HEK293 (cell line): ENCODE results near the gene MTFR1L.

Source experiments
- GLI4 ChIP-seq: fragments of 450-650 bp; formaldehyde crosslinking; IDR thresholded peaks from 2 replicates; pipeline ENCODE4 v1.5.1; 2016; ENCODE audit warnings: missing biosample characterization, missing genetic modification characterization
- GLIS1 ChIP-seq: fragments of 450-650 bp; formaldehyde crosslinking; IDR thresholded peaks from 2 replicates; pipeline ENCODE4 v1.5.1; 2016; ENCODE audit warnings: missing biosample characterization, missing genetic modification characterization
- HOXD13 ChIP-seq: sonication (generic); formaldehyde crosslinking; IDR thresholded peaks from 2 replicates; pipeline ENCODE4 v1.8.0; 2022; ENCODE audit warnings: missing genetic modification reagents, borderline replicate concordance
- OVOL3 ChIP-seq: fragments of 450-650 bp; formaldehyde crosslinking; IDR thresholded peaks from 2 replicates; pipeline ENCODE4 v1.5.1; 2016; ENCODE audit warnings: missing biosample characterization, missing genetic modification characterization
- SCRT1 ChIP-seq: fragments of 450-650 bp; formaldehyde crosslinking; IDR thresholded peaks from 2 replicates; pipeline ENCODE4 v1.5.1; 2016; ENCODE audit warnings: missing biosample characterization, missing genetic modification characterization, borderline replicate concordance
- SP7 ChIP-seq: fragments of 450-650 bp; formaldehyde crosslinking; IDR thresholded peaks from 2 replicates; pipeline ENCODE4 v1.5.1; 2016; ENCODE audit warnings: missing biosample characterization, missing genetic modification characterization
- TCF7L2 ChIP-seq: IDR thresholded peaks from 2 replicates; pipeline ENCODE4 v1.6.1; 2011; ENCODE audit warnings: low read depth, mild to moderate bottlenecking, inconsistent platforms, low read length, moderate library complexity, borderline replicate concordance
- WT1 ChIP-seq: fragments of 450-650 bp; formaldehyde crosslinking; IDR thresholded peaks from 2 replicates; pipeline ENCODE4 v1.5.1; 2016; ENCODE audit warnings: missing biosample characterization, missing genetic modification characterization
- ZFP37 ChIP-seq: fragments of 450-650 bp; formaldehyde crosslinking; IDR thresholded peaks from 2 replicates; pipeline ENCODE4 v1.5.1; 2016; ENCODE audit warnings: missing biosample characterization, missing genetic modification characterization
- ZNF211 ChIP-seq: fragments of 450-650 bp; formaldehyde crosslinking; IDR thresholded peaks from 2 replicates; pipeline ENCODE4 v1.5.1; 2016; ENCODE audit warnings: low read depth, missing biosample characterization, missing genetic modification characterization
- ZNF274 ChIP-seq, 2 experiments: fragments of 200-500 bp in 1 of 2; fragments of 450-650 bp in 1 of 2; sonication (Bioruptor generic) in 1 of 2; formaldehyde crosslinking in 1 of 2; IDR thresholded peaks; 2 replicates each; pipeline versions ENCODE4 v1.5.1 to v1.6.1; 2014 to 2016; ENCODE audit warnings: borderline replicate concordance in 1 of 2, inconsistent platforms in 1 of 2, low read length in 1 of 2, missing biosample characterization in 1 of 2, missing genetic modification characterization in 1 of 2
- ZNF366 ChIP-seq: fragments of 450-650 bp; formaldehyde crosslinking; conservative IDR thresholded peaks from 2 replicates; pipeline ENCODE4 v1.5.1; 2016; ENCODE audit warnings: missing biosample characterization, missing genetic modification characterization
- ZNF391 ChIP-seq: fragments of 450-650 bp; formaldehyde crosslinking; IDR thresholded peaks from 2 replicates; pipeline ENCODE4 v1.5.1; 2016; ENCODE audit warnings: low read depth, missing biosample characterization, missing genetic modification characterization, borderline replicate concordance
- ZNF623 ChIP-seq: fragments of 450-650 bp; formaldehyde crosslinking; IDR thresholded peaks from 2 replicates; pipeline ENCODE4 v1.5.1; 2016; ENCODE audit warnings: missing biosample characterization, missing genetic modification characterization
- ZNF664 ChIP-seq: fragments of 450-650 bp; formaldehyde crosslinking; IDR thresholded peaks from 2 replicates; pipeline ENCODE4 v1.5.1; 2016; ENCODE audit warnings: missing biosample characterization, missing genetic modification characterization
- ZNF776 ChIP-seq: fragments of 450-650 bp; formaldehyde crosslinking; IDR thresholded peaks from 2 replicates; pipeline ENCODE4 v1.5.0; 2017; ENCODE audit warnings: missing biosample characterization, missing genetic modification characterization, borderline replicate concordance
- ZNF792 ChIP-seq: fragments of 450-650 bp; formaldehyde crosslinking; IDR thresholded peaks from 2 replicates; pipeline ENCODE4 v1.5.1; 2016; ENCODE audit warnings: missing biosample characterization, missing genetic modification characterization
- ZSCAN16 ChIP-seq: fragments of 450-650 bp; formaldehyde crosslinking; IDR thresholded peaks from 2 replicates; pipeline ENCODE4 v1.5.1; 2016; ENCODE audit warnings: missing biosample characterization, missing genetic modification characterization
- TF ChIP-seq, protein P1 (sequence below): fragments of 450-650 bp; formaldehyde crosslinking; IDR thresholded peaks from 2 replicates; pipeline ENCODE4 v1.5.1; 2016; ENCODE audit warnings: missing biosample characterization, missing genetic modification characterization
- TF ChIP-seq, protein P2 (sequence below): fragments of 450-650 bp; formaldehyde crosslinking; IDR thresholded peaks from 2 replicates; pipeline ENCODE4 v1.5.1; 2016; ENCODE audit warnings: missing biosample characterization, missing genetic modification characterization
- TF ChIP-seq, protein P3 (sequence below): fragments of 450-650 bp; formaldehyde crosslinking; optimal IDR thresholded peaks from 2 replicates; pipeline ENCODE3; 2016; ENCODE audit warnings: missing biosample characterization, mild to moderate bottlenecking, missing genetic modification characterization
- TF ChIP-seq, protein P4 (sequence below): fragments of 450-650 bp; formaldehyde crosslinking; IDR thresholded peaks from 2 replicates; pipeline ENCODE4 v1.5.1; 2016; ENCODE audit warnings: missing biosample characterization, missing genetic modification characterization
- TF ChIP-seq, protein P5 (sequence below): fragments of 450-650 bp; formaldehyde crosslinking; IDR thresholded peaks from 2 replicates; pipeline ENCODE4 v1.5.1; 2016; ENCODE audit warnings: missing biosample characterization, missing genetic modification characterization
- TF ChIP-seq, protein P6 (sequence below): fragments of 450-650 bp; formaldehyde crosslinking; IDR thresholded peaks from 2 replicates; pipeline ENCODE4 v1.5.1; 2016; ENCODE audit warnings: missing biosample characterization, missing genetic modification characterization
- TF ChIP-seq, protein P7 (sequence below): fragments of 450-650 bp; formaldehyde crosslinking; IDR thresholded peaks from 2 replicates; pipeline ENCODE4 v1.5.1; 2017; ENCODE audit warnings: missing biosample characterization, missing genetic modification characterization
- TF ChIP-seq, protein P8 (sequence below): fragments of 450-650 bp; formaldehyde crosslinking; IDR thresholded peaks from 2 replicates; pipeline ENCODE4 v1.5.1; 2017; ENCODE audit warnings: missing biosample characterization, missing genetic modification characterization
- TF ChIP-seq, protein P9 (sequence below): sonication (generic); formaldehyde crosslinking; IDR thresholded peaks from 2 replicates; pipeline ENCODE4 v1.8.1; 2022; ENCODE audit warnings: mild to moderate bottlenecking, moderate library complexity, missing genetic modification reagents

The MTFR1L gene

DNA sequence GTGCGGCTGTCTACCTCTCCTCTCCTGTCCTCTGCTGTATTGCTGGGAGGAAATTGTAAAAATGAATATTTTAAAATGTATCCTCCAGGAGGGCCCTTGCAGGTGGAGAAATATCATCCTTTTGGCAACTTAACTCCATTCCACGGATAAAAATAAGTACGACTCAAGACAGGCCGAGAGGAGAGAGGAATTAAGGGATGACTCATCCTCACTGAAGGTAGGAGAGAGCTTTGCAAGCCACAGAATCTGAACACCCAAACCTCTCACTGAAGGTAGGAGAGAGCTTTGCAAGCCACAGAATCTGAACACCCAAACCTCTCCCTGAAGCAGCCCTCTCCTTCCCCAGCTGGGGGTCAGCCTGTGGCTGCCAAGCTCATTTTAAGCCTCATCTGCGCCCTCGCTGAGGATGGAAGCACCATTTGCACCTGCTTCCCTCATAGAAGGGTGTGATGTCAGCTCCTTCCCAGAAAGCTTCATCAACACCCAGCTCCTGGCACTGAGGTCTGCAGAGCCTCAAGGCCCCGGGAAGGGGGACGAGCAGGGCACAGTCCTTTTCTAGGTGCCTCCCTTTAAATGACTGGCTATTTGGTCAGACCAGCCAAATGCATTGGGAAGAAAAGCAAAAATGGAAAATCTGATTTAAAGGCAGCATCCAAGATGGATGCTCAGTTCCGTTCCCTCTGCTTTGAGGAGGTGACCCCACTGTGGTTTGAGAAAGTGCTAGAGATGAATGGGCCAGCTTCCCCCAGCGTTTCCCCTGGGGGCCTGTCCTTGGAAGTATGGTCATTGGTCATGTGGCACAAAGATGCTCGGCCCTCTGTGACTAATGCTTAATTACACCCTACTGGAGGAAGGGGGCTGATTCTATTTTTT, 32.6 kb upstream of the MTFR1L start (continued):
- TF ChIP-seq ZNF776 (no peak), ZSCAN16 (peak; percentile 95), ZNF391 (tag by site-specific recombination) (no peak), SCRT1 (tag by site-specific recombination) (no peak), ZNF792 (tag by site-specific recombination) (no peak), ZFP37 (no peak), TCF7L2 (no peak), HOXD13 (CRISPR knock-in tag) (no peak), WT1 (tag by site-specific recombination) (no peak), OVOL3 (tag by site-specific recombination) (no peak), ZNF211 (no peak), GLIS1 (tag by site-specific recombination) (peak; percentile 51), ZNF366 (tag by site-specific recombination) (peak; percentile 49), ZNF274 (IDR thresholded peaks at IDR 0.05; ENCODE audit: low read length) (no peak), ZNF274 (tag by site-specific recombination; IDR thresholded peaks at IDR 0.05; ENCODE audit: borderline replicate concordance) (no peak), ZNF623 (tag by site-specific recombination) (no peak), GLI4 (no peak), SP7 (peak; percentile 90), ZNF664 (tag by site-specific recombination) (no peak)
- TF ChIP-seq, protein P1, sequence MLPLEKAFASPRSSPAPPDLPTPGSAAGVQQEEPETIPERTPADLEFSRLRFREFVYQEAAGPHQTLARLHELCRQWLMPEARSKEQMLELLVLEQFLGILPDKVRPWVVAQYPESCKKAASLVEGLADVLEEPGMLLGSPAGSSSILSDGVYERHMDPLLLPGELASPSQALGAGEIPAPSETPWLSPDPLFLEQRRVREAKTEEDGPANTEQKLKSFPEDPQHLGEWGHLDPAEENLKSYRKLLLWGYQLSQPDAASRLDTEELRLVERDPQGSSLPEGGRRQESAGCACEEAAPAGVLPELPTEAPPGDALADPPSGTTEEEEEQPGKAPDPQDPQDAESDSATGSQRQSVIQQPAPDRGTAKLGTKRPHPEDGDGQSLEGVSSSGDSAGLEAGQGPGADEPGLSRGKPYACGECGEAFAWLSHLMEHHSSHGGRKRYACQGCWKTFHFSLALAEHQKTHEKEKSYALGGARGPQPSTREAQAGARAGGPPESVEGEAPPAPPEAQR: no peak
- TF ChIP-seq, protein P2, sequence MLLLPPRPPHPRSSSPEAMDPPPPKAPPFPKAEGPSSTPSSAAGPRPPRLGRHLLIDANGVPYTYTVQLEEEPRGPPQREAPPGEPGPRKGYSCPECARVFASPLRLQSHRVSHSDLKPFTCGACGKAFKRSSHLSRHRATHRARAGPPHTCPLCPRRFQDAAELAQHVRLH (tag by site-specific recombination): no peak
- TF ChIP-seq, protein P3, sequence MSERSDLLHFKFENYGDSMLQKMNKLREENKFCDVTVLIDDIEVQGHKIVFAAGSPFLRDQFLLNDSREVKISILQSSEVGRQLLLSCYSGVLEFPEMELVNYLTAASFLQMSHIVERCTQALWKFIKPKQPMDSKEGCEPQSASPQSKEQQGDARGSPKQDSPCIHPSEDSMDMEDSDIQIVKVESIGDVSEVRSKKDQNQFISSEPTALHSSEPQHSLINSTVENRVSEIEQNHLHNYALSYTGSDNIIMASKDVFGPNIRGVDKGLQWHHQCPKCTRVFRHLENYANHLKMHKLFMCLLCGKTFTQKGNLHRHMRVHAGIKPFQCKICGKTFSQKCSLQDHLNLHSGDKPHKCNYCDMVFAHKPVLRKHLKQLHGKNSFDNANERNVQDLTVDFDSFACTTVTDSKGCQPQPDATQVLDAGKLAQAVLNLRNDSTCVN (tag by site-specific recombination): no peak
- TF ChIP-seq, protein P4, sequence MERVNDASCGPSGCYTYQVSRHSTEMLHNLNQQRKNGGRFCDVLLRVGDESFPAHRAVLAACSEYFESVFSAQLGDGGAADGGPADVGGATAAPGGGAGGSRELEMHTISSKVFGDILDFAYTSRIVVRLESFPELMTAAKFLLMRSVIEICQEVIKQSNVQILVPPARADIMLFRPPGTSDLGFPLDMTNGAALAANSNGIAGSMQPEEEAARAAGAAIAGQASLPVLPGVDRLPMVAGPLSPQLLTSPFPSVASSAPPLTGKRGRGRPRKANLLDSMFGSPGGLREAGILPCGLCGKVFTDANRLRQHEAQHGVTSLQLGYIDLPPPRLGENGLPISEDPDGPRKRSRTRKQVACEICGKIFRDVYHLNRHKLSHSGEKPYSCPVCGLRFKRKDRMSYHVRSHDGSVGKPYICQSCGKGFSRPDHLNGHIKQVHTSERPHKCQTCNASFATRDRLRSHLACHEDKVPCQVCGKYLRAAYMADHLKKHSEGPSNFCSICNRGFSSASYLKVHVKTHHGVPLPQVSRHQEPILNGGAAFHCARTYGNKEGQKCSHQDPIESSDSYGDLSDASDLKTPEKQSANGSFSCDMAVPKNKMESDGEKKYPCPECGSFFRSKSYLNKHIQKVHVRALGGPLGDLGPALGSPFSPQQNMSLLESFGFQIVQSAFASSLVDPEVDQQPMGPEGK (tag by site-specific recombination): no peak
- TF ChIP-seq, protein P5, sequence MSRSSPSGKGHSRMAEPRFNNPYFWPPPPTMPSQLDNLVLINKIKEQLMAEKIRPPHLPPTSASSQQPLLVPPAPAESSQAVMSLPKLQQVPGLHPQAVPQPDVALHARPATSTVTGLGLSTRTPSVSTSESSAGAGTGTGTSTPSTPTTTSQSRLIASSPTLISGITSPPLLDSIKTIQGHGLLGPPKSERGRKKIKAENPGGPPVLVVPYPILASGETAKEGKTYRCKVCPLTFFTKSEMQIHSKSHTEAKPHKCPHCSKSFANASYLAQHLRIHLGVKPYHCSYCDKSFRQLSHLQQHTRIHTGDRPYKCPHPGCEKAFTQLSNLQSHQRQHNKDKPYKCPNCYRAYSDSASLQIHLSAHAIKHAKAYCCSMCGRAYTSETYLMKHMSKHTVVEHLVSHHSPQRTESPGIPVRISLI: no peak
- TF ChIP-seq, protein P6, sequence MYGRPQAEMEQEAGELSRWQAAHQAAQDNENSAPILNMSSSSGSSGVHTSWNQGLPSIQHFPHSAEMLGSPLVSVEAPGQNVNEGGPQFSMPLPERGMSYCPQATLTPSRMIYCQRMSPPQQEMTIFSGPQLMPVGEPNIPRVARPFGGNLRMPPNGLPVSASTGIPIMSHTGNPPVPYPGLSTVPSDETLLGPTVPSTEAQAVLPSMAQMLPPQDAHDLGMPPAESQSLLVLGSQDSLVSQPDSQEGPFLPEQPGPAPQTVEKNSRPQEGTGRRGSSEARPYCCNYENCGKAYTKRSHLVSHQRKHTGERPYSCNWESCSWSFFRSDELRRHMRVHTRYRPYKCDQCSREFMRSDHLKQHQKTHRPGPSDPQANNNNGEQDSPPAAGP: 0 out of 2 replicates have a peak, but pooled peaks have one; percentile 43
- TF ChIP-seq, protein P7, sequence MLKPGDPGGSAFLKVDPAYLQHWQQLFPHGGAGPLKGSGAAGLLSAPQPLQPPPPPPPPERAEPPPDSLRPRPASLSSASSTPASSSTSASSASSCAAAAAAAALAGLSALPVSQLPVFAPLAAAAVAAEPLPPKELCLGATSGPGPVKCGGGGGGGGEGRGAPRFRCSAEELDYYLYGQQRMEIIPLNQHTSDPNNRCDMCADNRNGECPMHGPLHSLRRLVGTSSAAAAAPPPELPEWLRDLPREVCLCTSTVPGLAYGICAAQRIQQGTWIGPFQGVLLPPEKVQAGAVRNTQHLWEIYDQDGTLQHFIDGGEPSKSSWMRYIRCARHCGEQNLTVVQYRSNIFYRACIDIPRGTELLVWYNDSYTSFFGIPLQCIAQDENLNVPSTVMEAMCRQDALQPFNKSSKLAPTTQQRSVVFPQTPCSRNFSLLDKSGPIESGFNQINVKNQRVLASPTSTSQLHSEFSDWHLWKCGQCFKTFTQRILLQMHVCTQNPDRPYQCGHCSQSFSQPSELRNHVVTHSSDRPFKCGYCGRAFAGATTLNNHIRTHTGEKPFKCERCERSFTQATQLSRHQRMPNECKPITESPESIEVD (tag by site-specific recombination): no peak
- TF ChIP-seq, protein P8, sequence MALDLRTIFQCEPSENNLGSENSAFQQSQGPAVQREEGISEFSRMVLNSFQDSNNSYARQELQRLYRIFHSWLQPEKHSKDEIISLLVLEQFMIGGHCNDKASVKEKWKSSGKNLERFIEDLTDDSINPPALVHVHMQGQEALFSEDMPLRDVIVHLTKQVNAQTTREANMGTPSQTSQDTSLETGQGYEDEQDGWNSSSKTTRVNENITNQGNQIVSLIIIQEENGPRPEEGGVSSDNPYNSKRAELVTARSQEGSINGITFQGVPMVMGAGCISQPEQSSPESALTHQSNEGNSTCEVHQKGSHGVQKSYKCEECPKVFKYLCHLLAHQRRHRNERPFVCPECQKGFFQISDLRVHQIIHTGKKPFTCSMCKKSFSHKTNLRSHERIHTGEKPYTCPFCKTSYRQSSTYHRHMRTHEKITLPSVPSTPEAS (tag by site-specific recombination): no peak
- TF ChIP-seq, protein P9, sequence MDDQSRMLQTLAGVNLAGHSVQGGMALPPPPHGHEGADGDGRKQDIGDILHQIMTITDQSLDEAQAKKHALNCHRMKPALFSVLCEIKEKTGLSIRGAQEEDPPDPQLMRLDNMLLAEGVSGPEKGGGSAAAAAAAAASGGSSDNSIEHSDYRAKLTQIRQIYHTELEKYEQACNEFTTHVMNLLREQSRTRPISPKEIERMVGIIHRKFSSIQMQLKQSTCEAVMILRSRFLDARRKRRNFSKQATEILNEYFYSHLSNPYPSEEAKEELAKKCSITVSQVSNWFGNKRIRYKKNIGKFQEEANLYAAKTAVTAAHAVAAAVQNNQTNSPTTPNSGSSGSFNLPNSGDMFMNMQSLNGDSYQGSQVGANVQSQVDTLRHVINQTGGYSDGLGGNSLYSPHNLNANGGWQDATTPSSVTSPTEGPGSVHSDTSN (CRISPR knock-in tag): no peak
